SU-DHL-6 (cell line): ENCODE measurements around the gene VSTM2L.

ENCODE experiments used
- H2AFZ ChIP-seq: fragments of 200-600 bp; sonication (generic); 2 replicates; pipeline ENCODE4 v1.6.1; 2014; ENCODE audit warnings: low read depth, mild to moderate bottlenecking, moderate library complexity, mixed read lengths, antibody characterized with exemption, low read length; ENCODE audit not compliant: severe bottlenecking
- H3F3A ChIP-seq: fragments of 200-600 bp; shearing (Covaris generic); 2 replicates; pipeline ENCODE4 v1.6.0; 2016; ENCODE audit warnings: antibody characterized with exemption, mild to moderate bottlenecking; ENCODE audit not compliant: insufficient read depth
- H3K27ac ChIP-seq: fragments of 200-600 bp; sonication (generic); 2 replicates; pipeline ENCODE4 v1.5.1; 2016; ENCODE audit warnings: low read depth, mild to moderate bottlenecking, low read length, moderate library complexity, mixed read lengths
- H3K27me3 ChIP-seq: fragments of 200-600 bp; sonication (generic), shearing (Covaris generic); 2 replicates; pipeline ENCODE4 v1.6.0; 2014; ENCODE audit warnings: mild to moderate bottlenecking, low read length
- H3K36me3 ChIP-seq: fragments of 200-600 bp; sonication (generic); 2 replicates; pipeline ENCODE4 v1.6.1; 2014; ENCODE audit warnings: mild to moderate bottlenecking, low read length, mixed read lengths
- H3K4me2 ChIP-seq: fragments of 300-600, 200-600 bp; shearing (Covaris generic), sonication (generic); 2 replicates; pipeline ENCODE4 v1.6.0; 2014; ENCODE audit warnings: low read length, low read depth, mild to moderate bottlenecking; ENCODE audit not compliant: poor library complexity, severe bottlenecking
- H3K4me3 ChIP-seq: fragments of 200-600 bp; sonication (generic); 2 replicates; pipeline ENCODE4 v1.5.1; 2014; ENCODE audit warnings: antibody characterized with exemption, low read length, mild to moderate bottlenecking, mixed read lengths; ENCODE audit not compliant: insufficient read depth, poor library complexity, severe bottlenecking
- H3K79me2 ChIP-seq: fragments of 200-600 bp; sonication (generic); 2 replicates; pipeline ENCODE4 v1.6.1; 2014; ENCODE audit warnings: mild to moderate bottlenecking, low read length, moderate library complexity; ENCODE audit not compliant: insufficient read depth
- H3K9ac ChIP-seq: fragments of 200-600 bp; sonication (generic); 2 replicates; pipeline ENCODE4 v1.7.0; 2014; ENCODE audit warnings: mild to moderate bottlenecking, low read length
- H3K9me2 ChIP-seq: fragments of 200-600 bp; sonication (generic); replicated peaks from 2 replicates; pipeline ENCODE4 v1.6.1; 2014; ENCODE audit warnings: low read length; ENCODE audit not compliant: insufficient read depth
- H3K9me3 ChIP-seq: fragments of 200-600 bp; sonication (generic); 2 replicates; pipeline ENCODE4 v1.6.1; 2014; ENCODE audit warnings: low read length, mixed read lengths; ENCODE audit not compliant: insufficient read depth
- H4K20me1 ChIP-seq: fragments of 200-600 bp; sonication (generic); 2 replicates; pipeline ENCODE4 v1.6.1; 2014; ENCODE audit warnings: low read depth, mild to moderate bottlenecking, antibody characterized with exemption, low read length, moderate library complexity, mixed read lengths
- EZH2phosphoT487 ChIP-seq: fragments of 200-600 bp; sonication (generic), shearing (Covaris generic); conservative IDR thresholded peaks from 2 replicates; pipeline ENCODE4 v1.6.1; 2018; ENCODE audit warnings: mild to moderate bottlenecking, antibody characterized with exemption, low read length, moderate library complexity, mixed read lengths
- TF ChIP-seq, protein P1 (sequence below): fragments of 200-600 bp; sonication (generic); IDR thresholded peaks from one replicate; pipeline ENCODE4 v1.5.1; 2017; ENCODE audit warnings: antibody characterized with exemption, mild to moderate bottlenecking, low read length, moderate library complexity; ENCODE audit not compliant: insufficient read depth, poor library complexity, severe bottlenecking

The VSTM2L gene

DNA sequence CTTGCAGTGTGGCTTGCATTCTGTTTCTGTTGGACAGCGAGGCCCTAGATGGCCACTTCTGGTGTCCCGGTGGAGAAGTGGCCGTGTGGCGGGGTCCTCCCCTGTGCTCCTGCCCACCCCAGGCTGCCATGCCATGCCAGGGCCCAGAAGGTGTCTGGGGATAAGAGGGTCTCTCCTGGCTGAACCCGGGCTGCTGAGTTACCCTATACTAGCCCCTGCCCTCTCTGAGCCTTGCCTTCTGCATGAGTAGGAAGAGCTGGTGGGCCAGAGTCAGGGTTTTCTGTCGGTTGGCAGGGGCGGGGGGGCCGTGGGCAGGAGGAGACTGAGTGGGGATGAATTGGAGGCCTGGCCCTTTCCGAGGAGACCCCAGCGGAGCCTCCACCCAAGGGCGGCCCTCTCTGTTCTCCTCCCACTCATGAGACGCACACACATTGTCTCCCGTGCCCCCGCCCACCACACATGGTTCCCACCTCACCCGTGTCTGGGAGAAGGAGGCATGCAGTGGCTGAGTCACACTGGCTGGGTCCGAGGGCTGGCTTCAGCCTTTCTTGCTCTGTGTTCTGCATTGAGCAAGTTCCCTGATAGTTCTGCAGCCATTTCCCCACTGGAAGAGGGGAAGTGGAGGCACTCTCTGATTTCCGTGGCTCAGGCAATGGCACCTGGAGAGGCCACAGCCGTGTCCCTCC, 24.6 kb downstream of the VSTM2L start:
- Histone ChIP-seq H2AFZ (no peak overlapping the region), H4K20me1 (no peaks in the 10 kb centered on the region), H3F3A (no peaks in the 10 kb centered on the region), H3K27me3 (no peaks in the 10 kb centered on the region), H3K9ac (no peak overlapping the region), H3K4me2 (no peak overlapping the region), H3K36me3 (no peaks in the 10 kb centered on the region), H3K27ac (no peak overlapping the region), H3K9me3 (no peaks in the 10 kb centered on the region), H3K9me2 (no peaks in the 10 kb centered on the region), H3K79me2 (no peaks in the 10 kb centered on the region), H3K4me3 (no peak overlapping the region)
- no peak for TF ChIP-seq EZH2phosphoT487
- TF ChIP-seq, protein P1, sequence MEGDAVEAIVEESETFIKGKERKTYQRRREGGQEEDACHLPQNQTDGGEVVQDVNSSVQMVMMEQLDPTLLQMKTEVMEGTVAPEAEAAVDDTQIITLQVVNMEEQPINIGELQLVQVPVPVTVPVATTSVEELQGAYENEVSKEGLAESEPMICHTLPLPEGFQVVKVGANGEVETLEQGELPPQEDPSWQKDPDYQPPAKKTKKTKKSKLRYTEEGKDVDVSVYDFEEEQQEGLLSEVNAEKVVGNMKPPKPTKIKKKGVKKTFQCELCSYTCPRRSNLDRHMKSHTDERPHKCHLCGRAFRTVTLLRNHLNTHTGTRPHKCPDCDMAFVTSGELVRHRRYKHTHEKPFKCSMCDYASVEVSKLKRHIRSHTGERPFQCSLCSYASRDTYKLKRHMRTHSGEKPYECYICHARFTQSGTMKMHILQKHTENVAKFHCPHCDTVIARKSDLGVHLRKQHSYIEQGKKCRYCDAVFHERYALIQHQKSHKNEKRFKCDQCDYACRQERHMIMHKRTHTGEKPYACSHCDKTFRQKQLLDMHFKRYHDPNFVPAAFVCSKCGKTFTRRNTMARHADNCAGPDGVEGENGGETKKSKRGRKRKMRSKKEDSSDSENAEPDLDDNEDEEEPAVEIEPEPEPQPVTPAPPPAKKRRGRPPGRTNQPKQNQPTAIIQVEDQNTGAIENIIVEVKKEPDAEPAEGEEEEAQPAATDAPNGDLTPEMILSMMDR = no peak

DNA sequence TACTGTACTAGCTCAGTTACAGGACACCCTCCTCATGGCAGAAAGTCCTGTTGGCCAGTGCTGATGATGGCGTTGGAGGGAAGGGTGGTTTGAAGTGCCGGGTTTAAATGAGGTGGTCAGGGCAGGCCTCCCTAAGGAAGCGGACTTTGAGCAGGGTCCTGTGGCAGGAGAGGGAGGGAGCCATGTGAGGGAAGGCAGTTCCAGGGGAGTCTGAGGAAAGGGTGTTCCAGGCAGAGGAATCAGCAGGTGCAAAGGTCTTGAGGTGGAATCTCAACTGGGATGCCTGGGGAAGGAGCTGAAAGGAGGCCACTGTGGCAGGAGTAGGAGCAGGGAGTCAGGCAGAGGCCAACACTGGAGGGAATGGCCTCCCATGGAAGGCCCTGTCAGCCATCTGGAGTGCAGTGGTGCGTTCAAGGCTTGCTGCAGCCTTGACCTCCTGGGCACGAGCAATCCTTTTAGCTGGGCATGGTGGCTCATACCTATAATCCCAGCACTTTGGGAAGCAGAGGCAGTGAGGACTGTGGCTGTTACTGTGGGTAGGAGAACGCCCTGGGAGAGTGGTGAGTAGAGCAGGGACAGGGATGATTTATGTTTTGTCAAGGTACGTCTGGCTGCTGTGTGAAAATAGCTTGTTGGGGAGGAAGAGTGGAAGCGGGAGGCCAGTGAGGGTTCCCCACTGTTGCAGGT, 26.2 kb downstream of the VSTM2L start:
- Histone ChIP-seq H3K9ac (no peak overlapping the region), H3K27me3 (no peaks in the 10 kb centered on the region), H3K79me2 (no peaks in the 10 kb centered on the region), H3F3A (no peaks in the 10 kb centered on the region), H3K4me3 (no peak overlapping the region), H3K9me2 (no peaks in the 10 kb centered on the region), H3K9me3 (no peaks in the 10 kb centered on the region), H2AFZ (no peak overlapping the region), H4K20me1 (no peaks in the 10 kb centered on the region), H3K27ac (no peak overlapping the region), H3K4me2 (no peak overlapping the region), H3K36me3 (no peaks in the 10 kb centered on the region)
- TF ChIP-seq EZH2phosphoT487 = no peak
- TF ChIP-seq, protein P1 = no peak

DNA sequence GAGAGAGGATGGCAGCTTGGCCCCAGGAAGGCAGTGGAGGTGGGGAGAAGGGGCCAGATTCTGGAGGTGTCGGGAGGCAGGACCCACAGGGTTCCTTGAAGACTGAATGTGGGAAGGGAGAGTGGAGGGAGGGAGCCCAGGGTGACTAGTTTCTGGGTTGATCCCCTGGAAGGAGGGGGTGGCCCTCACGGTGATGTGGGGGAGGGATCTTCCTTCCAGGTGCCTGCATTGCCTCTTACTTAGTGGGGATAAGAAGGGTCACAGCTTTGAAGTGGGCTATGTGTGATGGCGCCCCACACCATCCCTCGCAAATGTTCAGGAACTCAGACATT, 26.7 kb downstream of the VSTM2L start:
- Histone ChIP-seq H3K27me3 (no peaks in the 10 kb centered on the region), H2AFZ (no peak overlapping the region), H3K79me2 (no peaks in the 10 kb centered on the region), H3K36me3 (no peaks in the 10 kb centered on the region), H3F3A (no peaks in the 10 kb centered on the region), H3K9me2 (no peaks in the 10 kb centered on the region), H3K27ac (no peak overlapping the region), H3K9ac (no peak overlapping the region), H3K9me3 (no peaks in the 10 kb centered on the region), H4K20me1 (no peaks in the 10 kb centered on the region), H3K4me3 (no peak overlapping the region), H3K4me2 (no peak overlapping the region)
- TF ChIP-seq EZH2phosphoT487 = no peak
- TF ChIP-seq, protein P1 = no peak
